NT2/D1 (cell line): ENCODE data around the gene FAM120AOS.

Source experiments
- SUZ12 ChIP-seq: IDR thresholded peaks from 2 replicates; pipeline ENCODE4 v1.6.1; 2011; ENCODE audit not compliant: insufficient read length, insufficient read depth; ENCODE audit errors: extremely low read depth
- YY1 ChIP-seq: IDR thresholded peaks from 2 replicates; pipeline ENCODE4 v1.6.1; 2011; ENCODE audit not compliant: insufficient read length, insufficient read depth
- ZNF274 ChIP-seq: IDR thresholded peaks from 2 replicates; pipeline ENCODE4 v1.6.1; 2011; ENCODE audit warnings: mild to moderate bottlenecking, low read depth, low read length

DNA sequence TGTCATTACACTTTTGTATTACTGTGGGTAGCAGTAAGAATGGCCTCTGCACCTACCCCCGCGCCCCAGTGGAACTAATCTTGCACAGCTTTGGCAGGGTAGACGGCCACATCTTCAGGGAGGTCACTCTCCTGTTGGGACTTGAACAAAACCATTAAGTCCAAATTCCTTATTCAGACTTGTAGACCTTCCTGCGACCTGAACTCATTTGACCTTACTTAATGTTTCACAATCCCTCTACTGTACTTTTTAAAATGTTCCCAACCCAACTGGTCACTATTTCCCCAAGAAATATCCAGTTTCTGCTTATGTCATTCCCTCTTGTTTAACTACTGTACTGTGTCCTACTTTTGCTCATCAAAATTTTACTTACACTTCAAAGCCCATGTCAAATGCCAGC lies 5.3 kb upstream of the FAM120AOS start:
- TF ChIP-seq SUZ12 (no peak), ZNF274 (no peak), YY1 (no peak)
